ENCODE results near the gene UBE2A. TPM values are rescaled to one million over a fixed set of nuclear protein-coding genes. Genes with fewer than 3 reads are reported as not detected.

UBE2A gene
- total RNA-seq, 2 donors from 2014 or later: 59.7 to 64.0 TPM

DNA sequence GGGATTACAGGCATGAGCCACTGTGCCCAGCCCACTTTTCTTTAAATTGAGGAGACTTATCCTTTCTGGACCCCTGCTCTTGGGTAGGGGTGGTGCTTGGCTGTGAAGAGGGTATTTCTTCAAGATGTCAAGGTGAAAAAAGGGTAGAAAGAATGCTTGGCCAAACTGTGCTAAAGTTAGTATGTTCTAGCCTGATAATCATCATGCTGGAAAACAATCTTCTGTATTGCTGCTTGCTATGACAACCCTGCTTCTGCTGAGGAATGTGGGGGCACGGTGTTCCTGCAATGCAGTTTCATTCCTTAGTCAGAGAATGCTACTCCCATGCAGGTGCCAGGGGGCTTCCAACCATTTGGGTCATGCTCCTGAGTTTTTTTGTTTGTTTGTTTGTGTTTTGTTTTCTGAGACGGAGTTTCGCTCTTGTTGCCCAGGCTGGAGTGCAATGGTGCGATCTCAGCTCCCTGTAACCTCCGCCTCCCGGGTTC is 4.0 kb upstream of the UBE2A start:
- 87 to 88% methylated on average over 3 to 6 of the region's 6 CpGs for WGBS, 2 experiments (ENCODE audit: insufficient coverage in 1 of 2, insufficient read length in 1 of 2)
- Mint-ChIP-seq H3K36me3 (ENCODE audit: low read depth) (peaks cover 3% of the 10 kb centered on the region), H3K9me3 (peaks cover 74% of the 10 kb centered on the region), H3K27me3 (ENCODE audit: insufficient read depth) (no peaks in the 10 kb centered on the region), H3K27ac (no peak overlapping the region), H3K4me1 (peaks cover 3% of the 10 kb centered on the region), H3K4me3 (no peak overlapping the region)
- no peak for DNase-seq
- Histone ChIP-seq H3K4me1 (ENCODE audit: control insufficient read depth, insufficient read depth, low read length) (no peaks in the 10 kb centered on the region), H3K27me3 (ENCODE audit: control insufficient read depth, insufficient read depth, low read length, poor library complexity, severe bottlenecking) (no peaks in the 10 kb centered on the region), H3K9me3 (ENCODE audit: control insufficient read depth, low read length) (no peaks in the 10 kb centered on the region), H3K36me3 (ENCODE audit: control insufficient read depth, insufficient read depth, low read length) (no peaks in the 10 kb centered on the region), H3K9ac (ENCODE audit: extremely low read depth, low read length, poor library complexity, severe bottlenecking) (no peak overlapping the region), H3K4me3 (ENCODE audit: low read length) (no peak overlapping the region), H3K27ac (ENCODE audit: low read depth, low read length) (no peak overlapping the region)
- no peak for TF ChIP-seq CTCF (conservative IDR thresholded peaks at IDR 0.05)

- H3K4me1 Mint-ChIP-seq: peaks cover 3% of the 10 kb centered on the region
- WGBS, 2 experiments (ENCODE audit: insufficient coverage in 1 of 2, insufficient read length in 1 of 2): 70 to 71% methylated on average over 2 to 3 of the region's 3 CpGs
Measured at GRCh38 chrX:119573222-119573621, 1.1 kb upstream of the UBE2A start.

GRCh38 chrX:119573840-119574393 is 446 bp upstream of the UBE2A start:
- WGBS, 2 experiments (ENCODE audit: insufficient coverage in 1 of 2, insufficient read length in 1 of 2): 0 to 1% methylated on average over 3 to 25 of the region's 30 CpGs
- Histone ChIP-seq H3K27me3 (ENCODE audit: control insufficient read depth, insufficient read depth, low read length, poor library complexity, severe bottlenecking) (no peaks in the 10 kb centered on the region), H3K36me3 (ENCODE audit: control insufficient read depth, insufficient read depth, low read length) (peaks cover 14% of the 10 kb centered on the region), H3K4me3 (ENCODE audit: low read length) (peak overlapping the region; percentile 78), H3K27ac (ENCODE audit: low read depth, low read length) (no peak overlapping the region), H3K9me3 (ENCODE audit: control insufficient read depth, low read length) (no peaks in the 10 kb centered on the region), H3K4me1 (ENCODE audit: control insufficient read depth, insufficient read depth, low read length) (no peaks in the 10 kb centered on the region), H3K9ac (ENCODE audit: extremely low read depth, low read length, poor library complexity, severe bottlenecking) (peak overlapping the region; percentile 76)
- no peak for TF ChIP-seq CTCF (conservative IDR thresholded peaks at IDR 0.05)
- Mint-ChIP-seq H3K27me3 (ENCODE audit: insufficient read depth) (no peaks in the 10 kb centered on the region), H3K4me1 (peaks cover 3% of the 10 kb centered on the region), H3K9me3 (peaks cover 60% of the 10 kb centered on the region), H3K36me3 (ENCODE audit: low read depth) (peaks cover 10% of the 10 kb centered on the region), H3K27ac (peak overlapping the region; percentile 91), H3K4me3 (peak overlapping the region; percentile 75)
- DNase-seq: peak; percentile 67

More at GRCh38 chrX:119573222-119573621, 1.1 kb upstream of the UBE2A start:
- H3K4me3 Mint-ChIP-seq: peak overlapping the region; percentile 75
- Histone ChIP-seq H3K9me3 (ENCODE audit: control insufficient read depth, low read length) (no peaks in the 10 kb centered on the region), H3K9ac (ENCODE audit: extremely low read depth, low read length, poor library complexity, severe bottlenecking) (peak overlapping the region; percentile 76), H3K4me3 (ENCODE audit: low read length) (peak overlapping the region; percentile 78), H3K4me1 (ENCODE audit: control insufficient read depth, insufficient read depth, low read length) (no peaks in the 10 kb centered on the region), H3K27me3 (ENCODE audit: control insufficient read depth, insufficient read depth, low read length, poor library complexity, severe bottlenecking) (no peaks in the 10 kb centered on the region), H3K27ac (ENCODE audit: low read depth, low read length) (no peak overlapping the region), H3K36me3 (ENCODE audit: control insufficient read depth, insufficient read depth, low read length) (peaks cover 11% of the 10 kb centered on the region)
- peak overlapping the region; percentile 60 for H3K27ac Mint-ChIP-seq
- no peaks in the 10 kb centered on the region for H3K27me3 Mint-ChIP-seq (ENCODE audit: insufficient read depth)
- H3K36me3 Mint-ChIP-seq (ENCODE audit: low read depth): peaks cover 10% of the 10 kb centered on the region
- no peak for DNase-seq
- no peak for TF ChIP-seq CTCF (conservative IDR thresholded peaks at IDR 0.05)
- H3K9me3 Mint-ChIP-seq: peaks cover 63% of the 10 kb centered on the region
